Measurements from ENCODE around the gene TFCP2.

GRCh38 chr12:51051787-51052186 is 121.1 kb downstream of the TFCP2 start:
- TF ChIP-seq CTCF (conservative IDR thresholded peaks at IDR 0.05) = no peak
- no peak for TF ChIP-seq EZH2 (IDR thresholded peaks at IDR 0.05; ENCODE audit: low read depth)
